SU-DHL-6 (cell line): ENCODE measurements around the gene ST8SIA5.

Experiments used
- H2AFZ ChIP-seq: fragments of 200-600 bp; sonication (generic); 2 replicates; pipeline ENCODE4 v1.6.1; 2014; ENCODE audit warnings: low read depth, mild to moderate bottlenecking, moderate library complexity, mixed read lengths, antibody characterized with exemption, low read length; ENCODE audit not compliant: severe bottlenecking
- H3F3A ChIP-seq: fragments of 200-600 bp; shearing (Covaris generic); 2 replicates; pipeline ENCODE4 v1.6.0; 2016; ENCODE audit warnings: antibody characterized with exemption, mild to moderate bottlenecking; ENCODE audit not compliant: insufficient read depth
- H3K27ac ChIP-seq: fragments of 200-600 bp; sonication (generic); 2 replicates; pipeline ENCODE4 v1.5.1; 2016; ENCODE audit warnings: low read depth, mild to moderate bottlenecking, low read length, moderate library complexity, mixed read lengths
- H3K27me3 ChIP-seq: fragments of 200-600 bp; sonication (generic), shearing (Covaris generic); 2 replicates; pipeline ENCODE4 v1.6.0; 2014; ENCODE audit warnings: mild to moderate bottlenecking, low read length
- H3K36me3 ChIP-seq: fragments of 200-600 bp; sonication (generic); 2 replicates; pipeline ENCODE4 v1.6.1; 2014; ENCODE audit warnings: mild to moderate bottlenecking, low read length, mixed read lengths
- H3K4me2 ChIP-seq: fragments of 300-600, 200-600 bp; shearing (Covaris generic), sonication (generic); 2 replicates; pipeline ENCODE4 v1.6.0; 2014; ENCODE audit warnings: low read length, low read depth, mild to moderate bottlenecking; ENCODE audit not compliant: poor library complexity, severe bottlenecking
- H3K4me3 ChIP-seq: fragments of 200-600 bp; sonication (generic); 2 replicates; pipeline ENCODE4 v1.5.1; 2014; ENCODE audit warnings: antibody characterized with exemption, low read length, mild to moderate bottlenecking, mixed read lengths; ENCODE audit not compliant: insufficient read depth, poor library complexity, severe bottlenecking
- H3K79me2 ChIP-seq: fragments of 200-600 bp; sonication (generic); 2 replicates; pipeline ENCODE4 v1.6.1; 2014; ENCODE audit warnings: mild to moderate bottlenecking, low read length, moderate library complexity; ENCODE audit not compliant: insufficient read depth
- H3K9ac ChIP-seq: fragments of 200-600 bp; sonication (generic); 2 replicates; pipeline ENCODE4 v1.7.0; 2014; ENCODE audit warnings: mild to moderate bottlenecking, low read length
- H3K9me2 ChIP-seq: fragments of 200-600 bp; sonication (generic); replicated peaks from 2 replicates; pipeline ENCODE4 v1.6.1; 2014; ENCODE audit warnings: low read length; ENCODE audit not compliant: insufficient read depth
- H3K9me3 ChIP-seq: fragments of 200-600 bp; sonication (generic); 2 replicates; pipeline ENCODE4 v1.6.1; 2014; ENCODE audit warnings: low read length, mixed read lengths; ENCODE audit not compliant: insufficient read depth
- H4K20me1 ChIP-seq: fragments of 200-600 bp; sonication (generic); 2 replicates; pipeline ENCODE4 v1.6.1; 2014; ENCODE audit warnings: low read depth, mild to moderate bottlenecking, antibody characterized with exemption, low read length, moderate library complexity, mixed read lengths
- EZH2phosphoT487 ChIP-seq: fragments of 200-600 bp; sonication (generic), shearing (Covaris generic); conservative IDR thresholded peaks from 2 replicates; pipeline ENCODE4 v1.6.1; 2018; ENCODE audit warnings: mild to moderate bottlenecking, antibody characterized with exemption, low read length, moderate library complexity, mixed read lengths
- TF ChIP-seq, protein P1 (sequence below): fragments of 200-600 bp; sonication (generic); IDR thresholded peaks from one replicate; pipeline ENCODE4 v1.5.1; 2017; ENCODE audit warnings: antibody characterized with exemption, mild to moderate bottlenecking, low read length, moderate library complexity; ENCODE audit not compliant: insufficient read depth, poor library complexity, severe bottlenecking

ST8SIA5 gene

DNA sequence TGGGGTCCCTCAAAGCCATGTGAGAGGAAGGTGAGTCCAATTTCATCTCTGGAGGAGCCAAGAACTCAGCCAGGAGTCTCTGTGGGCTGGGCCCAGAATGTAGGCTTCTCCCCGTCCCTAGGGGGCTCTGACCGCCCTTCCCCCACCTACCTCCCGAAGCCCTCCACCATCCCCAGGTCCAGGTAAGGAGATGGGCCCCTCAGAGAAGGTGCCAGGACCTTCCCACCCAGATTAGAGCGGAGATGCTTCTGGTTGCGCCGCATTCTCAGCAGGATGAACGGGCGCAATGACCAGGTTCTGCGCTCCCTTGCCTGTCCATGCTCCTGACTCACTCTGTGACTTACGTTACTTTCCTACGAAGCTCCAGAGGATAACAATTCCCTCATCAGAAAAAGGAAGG lies 23.0 kb downstream of the ST8SIA5 start:
- no peaks in the 10 kb centered on the region for H3K9me2 ChIP-seq
- H4K20me1 ChIP-seq: no peaks in the 10 kb centered on the region
- H3K27me3 ChIP-seq: no peaks in the 10 kb centered on the region
- no peaks in the 10 kb centered on the region for H3F3A ChIP-seq
- H3K4me2 ChIP-seq: no peak overlapping the region
- no peak overlapping the region for H3K4me3 ChIP-seq
- TF ChIP-seq, protein P1, sequence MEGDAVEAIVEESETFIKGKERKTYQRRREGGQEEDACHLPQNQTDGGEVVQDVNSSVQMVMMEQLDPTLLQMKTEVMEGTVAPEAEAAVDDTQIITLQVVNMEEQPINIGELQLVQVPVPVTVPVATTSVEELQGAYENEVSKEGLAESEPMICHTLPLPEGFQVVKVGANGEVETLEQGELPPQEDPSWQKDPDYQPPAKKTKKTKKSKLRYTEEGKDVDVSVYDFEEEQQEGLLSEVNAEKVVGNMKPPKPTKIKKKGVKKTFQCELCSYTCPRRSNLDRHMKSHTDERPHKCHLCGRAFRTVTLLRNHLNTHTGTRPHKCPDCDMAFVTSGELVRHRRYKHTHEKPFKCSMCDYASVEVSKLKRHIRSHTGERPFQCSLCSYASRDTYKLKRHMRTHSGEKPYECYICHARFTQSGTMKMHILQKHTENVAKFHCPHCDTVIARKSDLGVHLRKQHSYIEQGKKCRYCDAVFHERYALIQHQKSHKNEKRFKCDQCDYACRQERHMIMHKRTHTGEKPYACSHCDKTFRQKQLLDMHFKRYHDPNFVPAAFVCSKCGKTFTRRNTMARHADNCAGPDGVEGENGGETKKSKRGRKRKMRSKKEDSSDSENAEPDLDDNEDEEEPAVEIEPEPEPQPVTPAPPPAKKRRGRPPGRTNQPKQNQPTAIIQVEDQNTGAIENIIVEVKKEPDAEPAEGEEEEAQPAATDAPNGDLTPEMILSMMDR: no peak
- no peak for TF ChIP-seq EZH2phosphoT487
- H3K9me3 ChIP-seq: peaks cover 10% of the 10 kb centered on the region; the same call in 1 of the 2 replicates
- H3K36me3 ChIP-seq: no peaks in the 10 kb centered on the region
- no peaks in the 10 kb centered on the region for H3K79me2 ChIP-seq
- H3K9ac ChIP-seq: no peak overlapping the region
- H2AFZ ChIP-seq: no peak overlapping the region
- H3K27ac ChIP-seq: no peak overlapping the region

DNA sequence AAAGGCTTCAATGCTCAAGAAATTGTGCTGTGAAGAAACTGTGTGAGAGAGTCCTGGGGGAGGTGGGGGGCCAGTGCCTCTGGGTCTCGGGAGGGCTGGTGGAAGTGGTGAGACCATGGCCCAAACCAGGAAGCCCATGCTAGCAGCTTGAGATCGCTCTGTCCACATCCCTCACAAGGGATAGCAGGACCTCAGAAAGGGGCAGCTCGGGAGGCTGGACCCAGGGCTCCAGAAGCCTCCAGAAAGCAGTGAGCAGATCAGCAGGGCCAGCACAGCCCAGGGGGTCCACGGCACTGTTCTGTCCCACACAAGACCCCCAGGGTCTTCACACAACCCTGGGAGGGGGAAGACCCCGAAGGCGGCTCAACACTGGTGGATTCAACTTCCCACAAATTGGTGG lies 24.1 kb downstream of the ST8SIA5 start:
- H3K36me3 ChIP-seq: no peaks in the 10 kb centered on the region
- H3K4me3 ChIP-seq: no peak overlapping the region
- no peaks in the 10 kb centered on the region for H3K9me2 ChIP-seq
- peaks cover 10% of the 10 kb centered on the region; the same call in 1 of the 2 replicates for H3K9me3 ChIP-seq
- no peaks in the 10 kb centered on the region for H3K27me3 ChIP-seq
- no peaks in the 10 kb centered on the region for H3K79me2 ChIP-seq
- no peak overlapping the region for H3K4me2 ChIP-seq
- H4K20me1 ChIP-seq: no peaks in the 10 kb centered on the region
- no peak overlapping the region for H3K27ac ChIP-seq
- H3F3A ChIP-seq: no peaks in the 10 kb centered on the region
- TF ChIP-seq, protein P1: no peak
- no peak for TF ChIP-seq EZH2phosphoT487
- no peak overlapping the region for H3K9ac ChIP-seq
- no peak overlapping the region for H2AFZ ChIP-seq

- Histone ChIP-seq H3K27me3 (no peaks in the 10 kb centered on the region), H3F3A (no peaks in the 10 kb centered on the region), H3K9ac (no peak overlapping the region), H4K20me1 (no peaks in the 10 kb centered on the region), H3K9me2 (no peaks in the 10 kb centered on the region), H3K4me2 (no peak overlapping the region), H3K36me3 (no peaks in the 10 kb centered on the region), H2AFZ (no peak overlapping the region), H3K79me2 (no peaks in the 10 kb centered on the region), H3K9me3 (peaks cover 10% of the 10 kb centered on the region; the same call in 1 of the 2 replicates), H3K27ac (no peak overlapping the region), H3K4me3 (no peak overlapping the region)
- TF ChIP-seq, protein P1: no peak
- TF ChIP-seq EZH2phosphoT487: no peak
Measured at GRCh38 chr18:46732201-46732600, 24.7 kb downstream of the ST8SIA5 start.

DNA sequence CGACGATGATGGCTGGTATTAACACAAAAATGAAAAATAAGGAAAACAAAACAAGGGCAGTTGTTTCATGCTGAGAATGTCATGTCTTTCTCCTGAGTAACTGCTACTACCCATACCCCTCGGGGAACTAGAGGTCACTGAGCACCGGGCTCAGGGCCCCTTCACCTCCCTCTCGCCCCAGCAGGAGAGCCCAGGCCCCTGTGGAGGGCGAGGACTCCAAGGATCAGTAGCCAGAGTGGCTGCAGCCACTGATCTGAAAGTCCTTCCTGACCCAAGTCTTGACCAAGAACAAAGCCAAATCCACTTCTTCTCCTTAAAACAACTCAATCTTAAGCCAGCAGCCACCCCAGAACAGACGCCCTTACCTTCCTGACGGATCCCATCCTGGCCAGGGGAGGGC lies 25.5 kb downstream of the ST8SIA5 start:
- Histone ChIP-seq H4K20me1 (no peaks in the 10 kb centered on the region), H3K27me3 (no peaks in the 10 kb centered on the region), H3K4me3 (no peak overlapping the region), H3K9ac (no peak overlapping the region), H3F3A (no peaks in the 10 kb centered on the region), H3K27ac (no peak overlapping the region), H3K4me2 (no peak overlapping the region), H2AFZ (no peak overlapping the region), H3K9me3 (peaks cover 10% of the 10 kb centered on the region; the same call in 1 of the 2 replicates), H3K36me3 (no peaks in the 10 kb centered on the region), H3K9me2 (no peaks in the 10 kb centered on the region), H3K79me2 (no peaks in the 10 kb centered on the region)
- TF ChIP-seq, protein P1: no peak
- no peak for TF ChIP-seq EZH2phosphoT487
